GM18511 (cell line): Measurements from ENCODE around the gene SLC25A1.
A peak's percentile ranks its signal among the peaks of the same experiment; 100 is the strongest.

Experiments used
- ATAC-seq: cut with Tn5 transposase; IDR thresholded peaks from one replicate; pipeline ENCODE4 v1.9.1; 2021; ENCODE audit warnings: mild to moderate bottlenecking, moderate library complexity; ENCODE audit not compliant: unreplicated experiment

SLC25A1 gene

GRCh38 chr22:19181786-19182471 lies 3.4 kb upstream of the SLC25A1 start:
- ATAC-seq = no peak

- no peak for ATAC-seq
These were observed 2.3 kb upstream of the SLC25A1 start for GRCh38 chr22:19180740-19181410.

DNA sequence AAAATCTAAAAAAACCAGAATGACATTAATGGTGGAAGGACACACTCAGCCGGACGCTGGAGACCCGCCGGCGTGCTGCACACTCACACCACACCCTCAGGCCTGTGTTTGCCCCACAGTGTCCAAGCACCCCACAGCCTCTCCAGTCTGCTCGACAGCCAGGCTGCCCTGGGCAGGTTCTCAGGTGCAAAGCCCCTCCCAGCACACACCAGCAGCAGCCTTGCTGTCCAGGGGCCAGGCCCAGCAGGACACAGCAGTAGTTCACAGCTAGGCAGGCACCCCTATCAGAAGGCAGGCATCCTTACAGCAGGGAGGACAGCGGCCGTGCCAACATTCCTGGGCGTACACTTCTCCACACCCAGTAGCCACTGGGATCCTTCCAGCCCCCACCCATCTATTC lies 1.7 kb upstream of the SLC25A1 start:
- ATAC-seq = no peak

DNA sequence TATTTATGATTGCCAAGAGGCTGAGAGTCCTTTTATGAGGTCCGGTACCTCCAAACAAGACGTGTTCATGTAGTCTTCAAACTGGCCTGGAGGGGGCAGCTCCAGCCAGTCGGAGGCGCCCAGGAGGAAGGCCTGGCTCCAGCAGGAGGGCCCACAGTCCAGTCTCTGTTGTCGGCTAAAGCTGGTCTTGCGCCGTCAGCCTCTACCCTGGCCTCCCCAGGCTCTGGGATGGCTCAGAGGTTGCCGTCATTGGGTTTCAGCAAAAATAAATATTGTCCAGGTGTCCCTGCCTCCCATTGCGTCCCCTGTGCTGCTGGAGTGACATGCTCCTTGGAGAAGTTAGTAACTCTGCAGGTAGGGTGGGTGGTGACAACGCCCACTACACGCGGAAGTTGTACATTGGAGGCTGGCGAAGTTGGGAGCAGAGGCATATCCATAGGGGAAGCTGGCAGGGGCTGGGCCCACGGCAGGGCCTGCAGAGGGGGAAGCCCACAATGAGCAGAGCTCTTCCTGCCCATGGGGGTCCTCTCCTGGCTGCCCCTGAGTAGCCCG lies 1.0 kb upstream of the SLC25A1 start:
- ATAC-seq = peak; percentile 59

DNA sequence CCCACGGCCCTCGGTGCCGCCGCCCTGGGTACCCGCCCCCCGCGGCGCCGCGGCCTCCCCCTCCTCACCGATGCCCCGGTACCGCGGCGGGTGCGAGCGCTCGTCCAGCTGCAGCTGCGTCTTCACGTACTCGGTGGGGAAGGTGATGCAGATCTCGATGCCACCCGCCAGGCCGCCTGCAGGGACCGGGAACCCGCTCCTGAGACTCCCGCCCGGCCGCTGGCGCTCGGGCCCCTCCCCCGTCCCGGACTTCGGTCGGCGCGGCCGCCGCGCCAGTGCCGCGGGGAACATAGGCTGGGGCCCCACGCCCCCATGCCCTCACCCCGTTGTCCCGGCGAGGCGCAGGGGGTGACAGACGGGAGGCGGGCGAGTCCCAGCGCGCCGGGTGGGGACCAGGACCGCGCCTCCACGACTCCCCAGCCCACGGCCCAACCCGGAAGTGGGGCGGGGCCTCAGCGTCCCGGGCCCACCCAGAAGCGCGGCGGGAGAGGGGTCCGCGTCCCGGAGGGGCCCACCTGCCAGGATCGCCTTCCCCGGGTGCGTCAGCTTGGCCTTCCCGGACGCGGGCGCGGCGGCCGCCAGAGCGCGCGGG lies 375 bp downstream of the SLC25A1 start:
- peak; percentile 37 for ATAC-seq

DNA sequence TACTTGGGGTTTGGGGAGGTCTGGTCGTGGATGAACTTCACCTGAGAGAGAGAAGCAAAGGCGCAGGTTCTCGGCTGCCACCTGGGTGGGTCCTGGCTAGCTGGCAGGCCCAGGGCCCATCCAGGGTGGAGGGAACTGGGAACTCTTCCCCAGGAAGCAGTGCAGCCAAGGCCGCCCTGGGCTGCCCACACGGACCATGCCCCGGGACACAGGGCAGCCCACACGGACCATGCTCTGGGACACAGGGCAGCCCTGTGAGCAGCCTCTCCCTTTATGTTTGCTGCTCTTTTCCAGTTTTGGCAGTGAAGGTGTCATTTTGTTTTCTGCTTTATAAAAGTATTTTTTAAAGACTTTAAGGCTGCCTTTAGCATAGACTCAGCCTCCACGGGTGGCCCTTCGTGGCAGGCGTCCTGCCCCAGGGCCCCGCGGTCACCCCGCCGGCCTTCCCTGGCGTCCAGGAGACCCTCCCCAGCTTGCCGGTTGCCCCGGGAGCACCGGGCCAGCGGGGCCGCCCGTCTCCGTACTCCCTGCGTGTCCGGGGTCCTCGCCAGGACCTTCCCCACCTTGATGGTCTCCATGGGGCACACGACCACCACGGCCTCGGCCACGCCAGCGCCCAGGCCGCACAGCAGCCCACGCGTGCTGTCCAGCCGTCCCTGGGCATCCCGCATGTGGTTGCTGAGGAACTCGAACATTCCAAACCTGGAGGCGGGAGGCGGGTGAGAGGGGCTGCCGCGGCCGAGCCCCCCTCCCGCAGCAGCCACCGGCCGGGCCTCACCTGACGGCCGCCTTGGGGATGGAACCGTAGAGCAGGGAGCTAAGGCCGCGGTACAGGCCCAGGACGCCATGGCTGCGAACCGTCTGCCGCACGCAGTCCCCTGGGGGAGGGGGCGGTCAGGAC lies 1.1 kb downstream of the SLC25A1 start:
- no peak for ATAC-seq

DNA sequence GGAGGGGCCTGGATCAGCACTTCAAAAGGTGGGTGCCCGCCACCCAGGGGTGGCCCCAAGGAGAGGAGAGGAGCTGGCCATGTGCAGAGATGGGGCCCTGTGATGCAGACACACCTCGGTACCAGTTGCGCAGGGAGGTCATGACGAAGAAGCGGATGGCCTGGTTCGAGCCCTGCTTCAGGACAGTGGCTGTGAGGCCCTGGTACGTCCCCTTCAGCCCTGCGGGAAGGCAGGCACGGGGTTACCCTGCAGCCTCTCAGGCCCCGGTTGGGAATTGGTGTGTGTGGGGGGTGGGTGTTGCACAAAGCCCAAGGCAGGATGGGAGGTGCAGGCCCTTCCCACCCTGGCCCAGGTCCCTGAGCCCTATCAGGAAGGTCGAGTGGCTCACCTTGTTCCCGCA lies 1.8 kb downstream of the SLC25A1 start:
- ATAC-seq = no peak

GRCh38 chr22:19176175-19176643 lies 2.3 kb downstream of the SLC25A1 start:
- no peak for ATAC-seq

DNA sequence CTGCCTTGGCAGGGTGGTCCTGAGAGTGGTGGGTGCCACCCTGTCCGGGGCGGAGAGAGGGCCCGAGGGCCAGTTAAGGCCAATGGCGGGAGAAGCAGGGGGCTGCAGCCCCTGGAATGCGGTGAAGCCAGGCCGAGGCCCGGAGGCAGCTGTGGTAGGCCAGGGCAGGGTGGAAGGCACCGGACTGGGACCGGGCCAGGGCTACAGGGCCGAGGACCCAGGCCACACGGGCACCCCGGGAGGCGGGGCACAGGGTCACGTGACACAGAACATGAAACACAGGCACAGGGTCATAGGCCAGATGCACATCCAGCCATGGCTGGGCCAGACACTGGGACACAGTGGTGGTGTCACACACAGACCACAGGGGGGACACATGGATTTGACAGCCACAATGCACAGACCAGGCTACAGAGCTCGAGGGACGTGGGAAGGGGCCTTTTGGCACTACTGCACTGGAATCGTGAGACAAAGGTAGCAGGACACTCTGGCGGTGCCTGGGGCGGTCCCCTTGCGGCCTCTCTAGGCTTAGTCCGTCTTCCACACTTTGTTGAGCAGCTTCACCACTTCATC lies 2.8 kb downstream of the SLC25A1 start:
- no peak for ATAC-seq

GRCh38 chr22:19175026-19175601 lies 3.4 kb downstream of the SLC25A1 start:
- ATAC-seq = no peak

DNA sequence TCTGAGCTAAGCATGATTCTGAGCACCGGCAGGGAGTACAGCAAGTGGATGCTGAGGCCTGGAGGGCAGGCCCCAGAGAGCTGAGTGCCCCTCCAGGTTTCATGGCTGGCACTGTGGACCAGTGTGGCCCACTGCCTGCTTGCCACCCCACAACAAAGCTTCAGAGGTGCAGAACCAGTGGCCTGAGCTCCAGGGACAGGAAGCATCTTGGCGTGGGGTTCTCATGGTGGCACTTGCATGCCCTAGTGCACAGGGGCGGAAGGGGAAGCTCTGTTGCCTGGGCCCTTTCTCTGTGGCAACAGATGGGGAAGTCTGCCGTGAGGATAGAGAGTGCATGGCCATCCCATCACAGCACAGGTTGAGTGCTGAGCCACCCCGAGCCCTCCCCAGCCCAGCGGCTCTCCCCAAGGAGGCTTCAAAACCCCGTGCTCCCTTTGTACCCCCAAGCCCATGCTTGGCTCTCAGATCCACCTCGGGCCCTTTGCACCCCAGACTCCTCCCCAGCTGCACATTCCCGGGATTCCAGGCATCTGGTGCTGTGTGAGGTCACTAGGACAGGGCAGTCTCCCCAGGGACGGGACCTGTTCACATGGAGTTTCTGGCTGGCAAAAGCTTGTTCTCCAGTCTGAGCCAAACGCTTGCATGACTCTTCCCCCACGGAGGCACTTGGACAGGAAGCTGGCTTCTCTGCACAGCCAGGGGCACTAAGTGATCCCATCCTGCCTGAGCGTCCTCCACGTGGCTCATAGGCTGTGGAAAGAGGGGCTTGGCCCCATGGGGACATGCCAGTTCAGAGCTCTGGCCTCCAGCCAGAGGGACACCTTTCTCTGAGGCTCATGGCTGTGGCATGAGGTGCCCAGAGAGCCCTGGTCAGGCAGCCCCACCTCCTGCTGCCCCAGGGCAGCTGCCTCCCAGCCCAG lies 4.2 kb downstream of the SLC25A1 start:
- no peak for ATAC-seq

DNA sequence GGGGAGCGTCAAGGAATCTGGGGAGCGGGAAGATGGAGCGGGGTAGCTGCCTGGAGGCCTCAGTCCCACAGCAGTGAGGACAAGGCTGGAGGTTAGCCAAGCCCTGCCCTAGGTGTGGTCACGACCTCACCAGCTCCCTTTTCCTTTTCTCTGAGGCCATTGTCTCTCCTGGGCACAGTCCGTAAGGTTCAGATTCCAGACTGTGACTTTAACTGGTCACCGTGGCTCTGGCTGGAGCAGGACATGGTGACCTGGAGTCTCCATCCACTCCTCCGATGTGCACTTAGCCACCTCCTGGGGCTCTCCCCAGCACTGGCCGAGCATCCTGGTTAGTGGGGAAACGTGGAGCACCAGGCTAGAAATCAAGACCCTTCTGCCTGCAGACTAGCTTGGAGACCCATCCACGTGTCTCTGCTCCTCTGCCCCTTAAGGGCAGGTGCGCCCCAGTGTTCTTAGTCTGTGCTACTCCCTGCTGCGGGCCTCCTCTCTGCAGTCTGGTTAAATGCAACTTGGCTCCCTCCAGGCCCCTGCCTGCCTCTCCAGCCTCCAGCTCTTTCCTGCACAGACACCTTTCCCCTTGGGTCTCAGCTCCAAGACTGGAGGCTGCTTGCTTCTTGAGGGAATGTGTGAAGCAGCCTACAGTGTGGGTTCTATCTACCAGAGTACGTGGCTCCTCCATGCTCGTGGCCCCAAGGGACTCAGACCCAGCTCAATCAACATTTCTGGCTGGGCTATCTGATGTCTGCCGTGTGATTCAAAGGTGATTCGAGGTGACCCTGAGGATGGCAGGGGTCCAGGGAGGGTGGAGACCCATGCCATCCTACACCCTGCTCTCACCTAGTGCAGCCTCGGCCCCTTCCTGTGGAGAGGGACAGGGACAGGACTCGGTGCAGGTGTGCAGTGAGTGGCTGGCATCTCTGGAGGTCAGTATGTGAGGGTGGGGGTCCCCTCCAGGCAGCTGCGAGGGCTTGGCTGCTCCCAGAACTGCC lies 5.2 kb downstream of the SLC25A1 start:
- ATAC-seq = no peak

DNA sequence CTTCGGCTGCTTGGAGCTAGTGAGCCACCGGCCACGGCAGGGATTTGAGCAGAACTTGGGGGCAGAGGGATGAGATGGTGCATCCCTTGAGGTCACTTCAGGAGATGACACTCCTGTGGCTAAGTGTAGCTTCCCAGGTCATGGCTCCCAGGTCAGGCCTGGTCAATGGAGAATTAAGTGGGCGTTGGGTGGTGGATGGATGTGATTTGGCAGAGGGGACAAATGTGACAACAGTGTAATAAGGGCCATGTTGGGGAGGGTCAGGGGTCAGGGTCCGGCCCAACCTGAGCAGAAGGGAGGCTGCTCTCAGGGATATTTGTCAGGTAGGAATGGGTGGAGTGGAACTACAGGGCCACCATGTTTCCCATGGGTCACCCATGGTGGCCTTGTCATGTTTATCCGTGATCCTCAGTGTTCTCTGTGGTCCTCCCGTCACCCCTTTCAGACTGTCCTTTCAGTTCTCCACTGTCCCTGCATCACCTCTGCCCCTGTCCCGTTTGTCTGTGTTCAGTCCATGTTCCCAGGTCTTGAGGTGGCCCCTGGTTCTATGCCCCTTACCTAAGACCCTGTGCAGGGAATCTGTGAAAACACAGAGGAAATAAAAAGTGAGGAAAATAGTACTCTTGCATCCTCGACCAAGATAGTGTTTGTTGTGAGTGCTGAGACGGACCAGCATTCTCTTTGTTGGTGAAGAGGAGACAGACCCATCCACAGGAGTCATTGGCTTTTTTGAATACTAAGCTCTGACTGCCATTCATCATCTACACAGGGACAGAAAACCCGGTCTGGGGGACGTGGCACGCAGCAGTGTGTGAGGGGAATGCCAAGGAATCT lies 6.1 kb downstream of the SLC25A1 start:
- ATAC-seq = no peak

DNA sequence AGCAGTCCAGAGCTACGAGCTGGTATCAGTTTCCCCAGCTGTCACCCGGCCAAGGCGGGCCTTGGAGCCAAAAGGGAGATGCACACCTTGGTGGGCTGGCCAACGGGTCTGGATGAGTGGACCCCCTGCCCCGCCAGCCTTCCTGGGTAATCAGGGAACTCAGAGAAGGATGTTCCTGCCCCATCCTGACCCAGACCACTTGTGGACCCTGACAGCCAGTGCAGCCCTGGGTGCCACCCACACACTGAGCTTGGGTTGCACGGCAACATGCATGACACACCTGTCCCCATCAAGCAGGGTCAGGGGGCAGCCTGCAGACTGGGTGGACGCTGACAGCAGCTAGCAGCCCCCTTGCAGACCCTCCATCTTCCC lies 8.6 kb downstream of the SLC25A1 start:
- ATAC-seq = no peak

DNA sequence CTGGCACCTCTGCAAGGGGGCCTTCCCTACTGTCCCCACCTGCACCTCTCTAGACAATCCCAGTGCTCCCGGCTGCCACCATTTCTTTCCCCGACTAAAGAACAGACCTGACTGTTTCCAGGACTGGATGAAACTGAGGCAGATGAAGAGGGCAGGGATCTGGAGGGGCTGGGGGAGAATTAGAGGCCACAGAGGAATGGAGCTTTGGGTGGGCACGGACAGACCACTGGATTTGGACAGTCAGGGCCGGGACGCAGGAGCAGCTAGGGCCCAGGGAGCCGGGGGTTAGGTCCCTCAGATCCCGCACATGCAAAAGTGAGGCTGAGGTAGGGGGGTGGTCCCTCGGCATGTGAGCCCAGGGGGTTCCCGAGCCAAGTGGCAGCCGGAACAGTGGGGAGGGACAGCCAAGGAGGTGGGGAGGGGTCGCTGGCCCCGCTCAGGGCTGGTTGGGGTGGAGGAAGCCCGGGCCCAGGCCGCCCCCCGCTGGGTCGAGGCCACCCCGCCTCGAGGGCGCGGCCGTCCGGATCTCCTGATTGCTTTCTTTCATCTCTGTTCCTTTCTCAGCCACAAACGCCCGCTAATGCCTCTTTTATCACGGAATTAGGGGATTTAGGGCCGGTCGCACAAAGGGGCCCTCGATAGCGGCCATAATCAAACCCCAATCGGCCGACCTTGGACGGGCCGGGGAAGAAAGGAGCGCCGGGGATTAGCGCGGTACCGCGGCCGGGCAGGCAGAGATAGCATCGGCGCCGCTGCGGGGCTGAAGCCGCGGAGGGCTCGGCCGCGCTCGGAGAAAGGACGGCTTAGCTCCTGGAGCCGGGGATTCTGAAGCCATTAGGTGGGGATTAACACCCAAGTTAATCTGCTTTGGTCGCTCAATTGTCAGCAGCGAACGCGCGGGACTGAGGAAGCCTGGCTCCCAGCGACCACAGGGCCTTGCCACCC lies 9.3 kb downstream of the SLC25A1 start:
- ATAC-seq = no peak
